Stimulated activated CD8-positive, alpha-beta memory T cell treated with anti-CD3 and anti-CD28 coated beads, Interleukin-2, amount 100 ng/mL, for 1 hour (primary cell): ENCODE data around the gene PRR14L.
"Not testable (repeated sequence)": the region's sequence is repeated elsewhere in the genome, so short reads cannot be mapped to it uniquely, and the experiment has no call there.

Source experiments
- DNase-seq, 2 donors: peaks; one replicate each; pipeline ENCODE4 v3.0.0-alpha.2; 2020; ENCODE audit warnings: low read depth in 2 of 2

The PRR14L gene

GRCh38 chr22:31740314-31740713, 9.6 kb downstream of the PRR14L start:
- not testable (repeated sequence) for DNase-seq

GRCh38 chr22:31739795-31740201, 10.1 kb downstream of the PRR14L start:
- DNase-seq, result no peak

- DNase-seq, result no peak
These were observed 11.4 kb downstream of the PRR14L start for GRCh38 chr22:31738566-31738965.

- DNase-seq, result no peak
These were observed 12.0 kb downstream of the PRR14L start for GRCh38 chr22:31737932-31738331.

- DNase-seq, result no peak
These were observed 13.5 kb downstream of the PRR14L start for GRCh38 chr22:31736458-31736857.

- no peak for DNase-seq
These were observed 15.4 kb downstream of the PRR14L start for GRCh38 chr22:31734512-31734911.

GRCh38 chr22:31733580-31734079, 16.3 kb downstream of the PRR14L start:
- no peak for DNase-seq

- DNase-seq, result no peak
These were observed 17.7 kb downstream of the PRR14L start for GRCh38 chr22:31732089-31732829.

- no peak for DNase-seq
These were observed 19.6 kb downstream of the PRR14L start for GRCh38 chr22:31730344-31730711.

- no peak for DNase-seq
These were observed 21.1 kb downstream of the PRR14L start for GRCh38 chr22:31728857-31729256.

GRCh38 chr22:31726692-31727091, 23.2 kb downstream of the PRR14L start:
- DNase-seq, result no peak

- no peak for DNase-seq
These were observed 26.2 kb downstream of the PRR14L start for GRCh38 chr22:31723723-31724122.

GRCh38 chr22:31719850-31720471, 30.0 kb downstream of the PRR14L start:
- DNase-seq, result no peak

GRCh38 chr22:31715147-31715778, 34.7 kb downstream of the PRR14L start:
- DNase-seq, result no peak

GRCh38 chr22:31711226-31711625, 38.7 kb downstream of the PRR14L start:
- DNase-seq, result not testable (repeated sequence)

- DNase-seq, result no peak
These were observed 42.4 kb downstream of the PRR14L start for GRCh38 chr22:31707519-31707918.

GRCh38 chr22:31695423-31695822, 54.5 kb downstream of the PRR14L start:
- DNase-seq, result no peak

GRCh38 chr22:31694046-31694445, 55.9 kb downstream of the PRR14L start:
- DNase-seq, result not testable (repeated sequence)

- no peak for DNase-seq
These were observed 57.6 kb downstream of the PRR14L start for GRCh38 chr22:31692186-31692886.

- DNase-seq, result no peak
These were observed 58.5 kb downstream of the PRR14L start for GRCh38 chr22:31691408-31691807.

- DNase-seq, result no peak
These were observed 66.5 kb downstream of the PRR14L start for GRCh38 chr22:31683181-31684105.
